Left ventricle myocardium inferior (tissue), 1 donor: ENCODE results near the gene ASAH2. TPM values are rescaled to one million over a fixed set of nuclear protein-coding genes. Genes with fewer than 3 reads are reported as not detected.

Source experiments
- DNase-seq: peaks from one replicate; pipeline ENCODE4 v3.0.0-alpha.2; 2020
- H3K27ac ChIP-seq: fragments of 200-600 bp; replicated peaks from 2 replicates; pipeline ENCODE4 v1.8.0; 2021
- H3K27me3 ChIP-seq: fragments of 200-600 bp; 2 replicates; pipeline ENCODE4 v1.8.0; 2021; ENCODE audit warnings: low read depth
- H3K36me3 ChIP-seq: fragments of 200-600 bp; 2 replicates; pipeline ENCODE4 v1.8.0; 2021
- H3K4me1 ChIP-seq: fragments of 200-600 bp; 2 replicates; pipeline ENCODE4 v1.8.0; 2021
- H3K4me3 ChIP-seq: fragments of 200-600 bp; 2 replicates; pipeline ENCODE4 v1.8.0; 2021; ENCODE audit warnings: mild to moderate bottlenecking, moderate library complexity
- H3K9me3 ChIP-seq: fragments of 200-600 bp; replicated peaks from 2 replicates; pipeline ENCODE4 v1.8.0; 2021
- intact Hi-C: fragments of 100-400 bp; cut with micrococcal nuclease; formaldehyde crosslinking; loops from one replicate; pipeline ENCODE4 v1.11.0; 2022
- total RNA-seq: library from RNA; stranded (reverse); fragmentation: NEBNext Ultra II Directional; extraction: Animal tissue kit (Norgen Biotek cat#: 25700); gene quantifications from one replicate; pipeline ENCODE4 v1.2.1, GENCODE V29; 2021
- TF ChIP-seq, protein P1 (sequence below): fragments of 200-600 bp; IDR thresholded peaks from 2 replicates; pipeline ENCODE4 v1.8.0; 2021; ENCODE audit warnings: antibody characterized with exemption, mild to moderate bottlenecking, borderline replicate concordance
- donor health status: DM: no; HTN: yes; CAD: no; lungs with severe emphysema.

The ASAH2 gene
- total RNA-seq, 1 donor from 2014 or later = not detected

DNA sequence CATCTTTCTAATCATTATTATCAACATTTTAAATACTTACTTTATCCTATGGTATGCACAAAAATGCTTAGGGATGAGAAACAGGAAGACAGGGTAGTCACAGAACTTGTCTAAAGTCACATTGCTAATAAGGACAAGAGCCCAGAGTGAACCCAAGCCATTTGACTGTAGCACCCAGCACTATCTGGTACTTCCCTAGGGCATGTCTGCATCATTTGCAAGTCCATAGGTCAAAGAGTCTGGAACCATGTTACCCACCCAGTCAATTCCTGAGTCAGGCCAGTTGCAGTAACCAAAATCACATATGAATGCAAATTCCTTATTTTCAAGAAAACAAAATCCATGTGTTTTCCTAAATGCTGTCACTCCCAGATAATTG is 19.1 kb downstream of the ASAH2 start:
- Histone ChIP-seq H3K9me3 (no peaks in the 10 kb centered on the region), H3K27ac (no peak overlapping the region), H3K27me3 (peaks cover 22% of the 10 kb centered on the region), H3K36me3 (no peaks in the 10 kb centered on the region), H3K4me1 (no peaks in the 10 kb centered on the region), H3K4me3 (no peak overlapping the region)
- TF ChIP-seq, protein P1, sequence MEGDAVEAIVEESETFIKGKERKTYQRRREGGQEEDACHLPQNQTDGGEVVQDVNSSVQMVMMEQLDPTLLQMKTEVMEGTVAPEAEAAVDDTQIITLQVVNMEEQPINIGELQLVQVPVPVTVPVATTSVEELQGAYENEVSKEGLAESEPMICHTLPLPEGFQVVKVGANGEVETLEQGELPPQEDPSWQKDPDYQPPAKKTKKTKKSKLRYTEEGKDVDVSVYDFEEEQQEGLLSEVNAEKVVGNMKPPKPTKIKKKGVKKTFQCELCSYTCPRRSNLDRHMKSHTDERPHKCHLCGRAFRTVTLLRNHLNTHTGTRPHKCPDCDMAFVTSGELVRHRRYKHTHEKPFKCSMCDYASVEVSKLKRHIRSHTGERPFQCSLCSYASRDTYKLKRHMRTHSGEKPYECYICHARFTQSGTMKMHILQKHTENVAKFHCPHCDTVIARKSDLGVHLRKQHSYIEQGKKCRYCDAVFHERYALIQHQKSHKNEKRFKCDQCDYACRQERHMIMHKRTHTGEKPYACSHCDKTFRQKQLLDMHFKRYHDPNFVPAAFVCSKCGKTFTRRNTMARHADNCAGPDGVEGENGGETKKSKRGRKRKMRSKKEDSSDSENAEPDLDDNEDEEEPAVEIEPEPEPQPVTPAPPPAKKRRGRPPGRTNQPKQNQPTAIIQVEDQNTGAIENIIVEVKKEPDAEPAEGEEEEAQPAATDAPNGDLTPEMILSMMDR = no peak
- intact Hi-C loops = no loop called here
- DNase-seq = no peak

DNA sequence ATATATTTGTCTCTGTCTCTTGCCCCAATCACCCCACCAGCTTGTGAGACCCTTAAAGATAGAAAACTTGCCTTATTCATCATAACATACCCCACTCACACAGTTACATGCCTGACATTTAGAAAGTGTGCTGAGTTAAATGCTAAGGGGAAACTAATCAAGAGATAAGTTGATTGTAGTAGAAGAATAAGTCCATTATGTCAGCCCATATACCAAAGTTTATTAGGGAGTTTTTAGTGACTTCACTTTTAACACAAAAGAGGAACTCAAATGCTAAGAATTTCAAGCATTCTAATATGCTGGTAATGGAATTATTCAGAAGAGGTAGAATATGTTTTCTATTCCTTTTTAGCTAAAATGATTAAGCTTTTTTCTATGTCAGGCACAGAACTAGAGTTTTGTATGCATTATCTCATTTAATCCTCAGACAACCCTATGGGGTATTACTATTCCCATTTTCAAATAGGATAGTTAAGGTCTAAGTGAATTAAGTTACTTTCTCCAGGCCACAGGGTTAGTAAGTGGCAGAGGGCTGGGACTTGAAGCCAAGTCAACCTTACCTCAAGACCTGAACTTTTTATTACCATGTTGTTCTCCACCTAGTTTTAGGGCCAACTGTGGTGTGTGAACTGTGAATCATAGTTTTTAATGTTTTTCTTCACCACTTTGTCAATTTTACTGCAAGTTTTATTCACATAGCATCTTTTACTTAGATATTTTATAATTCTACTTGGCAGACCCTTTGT is 19.6 kb downstream of the ASAH2 start:
- H3K4me3 ChIP-seq = no peak overlapping the region
- H3K9me3 ChIP-seq = no peaks in the 10 kb centered on the region
- no peak overlapping the region for H3K27ac ChIP-seq
- intact Hi-C loops = no loop called here
- DNase-seq = no peak
- no peaks in the 10 kb centered on the region for H3K36me3 ChIP-seq
- TF ChIP-seq, protein P1 = no peak
- peaks cover 16% of the 10 kb centered on the region for H3K27me3 ChIP-seq
- no peaks in the 10 kb centered on the region for H3K4me1 ChIP-seq

DNA sequence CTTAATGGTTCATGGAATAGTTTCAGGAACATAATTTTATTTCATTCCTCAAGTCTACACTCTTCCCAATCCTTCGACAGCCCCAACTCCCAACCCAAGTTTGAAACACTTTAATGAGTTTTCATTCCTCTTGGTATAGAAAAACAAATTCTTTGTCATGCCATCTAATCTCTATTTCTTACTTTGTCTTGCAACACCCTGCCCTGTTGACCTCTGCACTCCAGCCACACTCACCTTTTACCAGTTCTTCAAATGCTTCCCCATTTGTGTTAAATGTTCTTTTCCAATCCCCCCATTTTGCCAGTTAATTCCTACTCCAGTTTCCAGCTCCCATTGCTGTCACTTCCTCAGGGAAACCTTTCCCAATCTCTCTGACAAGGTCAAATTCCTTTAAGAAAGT is 21.9 kb downstream of the ASAH2 start:
- no peak for DNase-seq
- intact Hi-C loops = no loop called here

DNA sequence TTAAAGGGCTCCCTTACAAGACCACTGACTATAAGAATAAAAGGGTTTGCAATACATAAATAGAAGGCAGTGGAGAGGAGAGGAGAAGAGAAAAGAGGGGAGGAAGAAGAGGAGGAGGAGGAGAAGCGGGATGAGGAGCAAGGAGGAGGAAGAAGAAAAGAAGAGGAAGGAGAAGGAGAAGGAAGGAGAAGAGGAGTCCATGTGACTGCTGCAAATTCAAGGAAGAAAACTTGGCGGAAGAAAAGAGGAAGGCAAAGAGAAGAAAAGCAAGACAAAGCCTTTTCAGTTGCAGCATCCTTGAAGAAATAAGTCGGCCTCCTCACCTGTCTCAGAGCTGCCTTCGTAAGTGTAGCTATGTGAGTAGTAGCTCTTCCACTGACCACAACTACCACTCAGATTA is 22.6 kb downstream of the ASAH2 start:
- TF ChIP-seq, protein P1 = no peak
- DNase-seq = no peak
- intact Hi-C loops = no loop called here
- Histone ChIP-seq H3K4me1 (no peaks in the 10 kb centered on the region), H3K9me3 (no peaks in the 10 kb centered on the region), H3K27ac (no peak overlapping the region), H3K27me3 (peaks cover 19% of the 10 kb centered on the region), H3K4me3 (no peak overlapping the region), H3K36me3 (no peaks in the 10 kb centered on the region)

More for the DNA sequence above, 21.9 kb downstream of the ASAH2 start:
- Histone ChIP-seq H3K4me3 (no peak overlapping the region), H3K27ac (no peak overlapping the region), H3K36me3 (no peaks in the 10 kb centered on the region), H3K27me3 (peaks cover 18% of the 10 kb centered on the region), H3K9me3 (no peaks in the 10 kb centered on the region), H3K4me1 (no peaks in the 10 kb centered on the region)
- TF ChIP-seq, protein P1 = no peak

DNA sequence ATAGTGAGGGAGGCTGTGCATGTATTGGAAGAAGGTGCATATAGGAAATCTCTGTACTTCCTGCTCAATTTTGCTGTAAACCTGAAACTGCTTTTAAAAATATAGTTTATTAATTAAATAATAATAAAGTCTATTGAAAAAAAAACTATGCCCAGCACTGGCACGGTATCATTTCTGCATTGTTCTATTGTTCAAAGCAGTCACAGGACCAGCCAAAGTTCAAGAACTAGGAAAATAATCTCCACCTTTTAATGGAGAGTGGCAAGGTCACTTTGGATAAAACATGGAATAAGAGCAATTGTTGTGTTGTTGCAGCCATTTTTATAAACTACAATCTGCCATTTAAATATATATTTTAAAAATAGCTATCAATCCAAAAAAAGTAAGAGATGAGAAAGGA is 24.7 kb downstream of the ASAH2 start:
- Histone ChIP-seq H3K27ac (no peak overlapping the region), H3K9me3 (no peaks in the 10 kb centered on the region), H3K36me3 (no peaks in the 10 kb centered on the region), H3K27me3 (peaks cover 24% of the 10 kb centered on the region), H3K4me3 (no peak overlapping the region), H3K4me1 (no peaks in the 10 kb centered on the region)
- intact Hi-C loops = no loop called here
- TF ChIP-seq, protein P1 = no peak
- DNase-seq = no peak
